CD4-positive, alpha-beta T cell (primary cell): ENCODE data around the gene APOO. TPM values are rescaled to one million over a fixed set of nuclear protein-coding genes. Genes with fewer than 3 reads are reported as not detected.

Experiments
- ATAC-seq: fragments of 200-7000 bp; cut with Tn5 transposase; one replicate; pipeline ENCODE4 v1.10.0; 2022; ENCODE audit warnings: mild to moderate bottlenecking; ENCODE audit not compliant: poor library complexity
- CTCF ChIA-PET: fragments of 350-600 bp; sonication (Branson Sonifier 250); formaldehyde crosslinking; loops from one replicate; lab custom pipeline; 2021; ENCODE audit warnings: antibody characterized with exemption, inconsistent platforms; lab: Charles Lee
- POLR2A ChIA-PET: fragments of 350-600 bp; sonication (Branson Sonifier 250); formaldehyde crosslinking; loops from one replicate; lab custom pipeline; 2021; ENCODE audit warnings: antibody characterized with exemption, inconsistent platforms; lab: Charles Lee
- DNase-seq, 14 experiments: peaks; one replicate each; pipeline ENCODE4 v3.0.0-alpha.2; 2013 to 2020; ENCODE audit warnings: mixed read lengths in 2 of 14
- H3K27ac ChIP-seq, 2 donors: one replicate each; pipeline versions ENCODE4 v1.5.1 to v1.7.0; 2013; ENCODE audit warnings: low read length in 2 of 2, low read depth in 1 of 2, mild to moderate bottlenecking in 1 of 2
- H3K27me3 ChIP-seq, 2 experiments: 1 replicate in 1 of 2; 2 replicates in 1 of 2; pipeline versions ENCODE4 v1.6.1 to v1.7.0; 2013; ENCODE audit warnings: low read length in 2 of 2, control low read depth in 1 of 2, mild to moderate bottlenecking in 1 of 2, moderate library complexity in 1 of 2; ENCODE audit not compliant: insufficient read depth in 2 of 2, control insufficient read depth in 1 of 2
- H3K36me3 ChIP-seq: one replicate; pipeline ENCODE4 v1.6.1; 2013; ENCODE audit warnings: low read length, control low read depth; ENCODE audit not compliant: insufficient read depth
- H3K4me1 ChIP-seq: one replicate; pipeline ENCODE4 v1.6.1; 2013; ENCODE audit warnings: low read length, control low read depth; ENCODE audit not compliant: insufficient read depth
- H3K4me3 ChIP-seq: one replicate; pipeline ENCODE4 v1.5.1; 2013; ENCODE audit warnings: mild to moderate bottlenecking, low read length, moderate library complexity
- H3K9me3 ChIP-seq, 2 experiments: 1 replicate in 1 of 2; 2 replicates in 1 of 2; pipeline versions ENCODE4 v1.6.1 to v1.7.0; 2013; ENCODE audit warnings: low read length in 2 of 2, mild to moderate bottlenecking in 2 of 2, control low read depth in 1 of 2, moderate library complexity in 1 of 2; ENCODE audit not compliant: control insufficient read depth in 1 of 2, insufficient read depth in 1 of 2
- H3K27ac Mint-ChIP-seq: one replicate; pipeline ENCODE4 v1.8.0; 2020; ENCODE audit warnings: mixed read lengths
- H3K27me3 Mint-ChIP-seq: one replicate; pipeline ENCODE4 v1.8.0; 2021; ENCODE audit warnings: mixed read lengths
- H3K36me3 Mint-ChIP-seq: one replicate; pipeline ENCODE4 v1.8.0; 2021; ENCODE audit warnings: low read depth, mixed read lengths
- H3K4me1 Mint-ChIP-seq: one replicate; pipeline ENCODE4 v1.8.0; 2021; ENCODE audit warnings: low read depth, mixed read lengths
- H3K4me3 Mint-ChIP-seq: one replicate; pipeline ENCODE4 v1.8.0; 2020; ENCODE audit warnings: mild to moderate bottlenecking, mixed read lengths
- H3K9me3 Mint-ChIP-seq: one replicate; pipeline ENCODE4 v1.8.0; 2020; ENCODE audit warnings: mixed read lengths
- intact Hi-C, 2 experiments: fragments of 100-400 bp; cut with DNase I in 1 of 2; cut with micrococcal nuclease in 1 of 2; formaldehyde crosslinking; loops; one replicate each; pipeline versions ENCODE4 v1.15.1 to v1.9.0; 2023 to 2025; cut with DNase I, micrococcal nuclease
- total RNA-seq, 174 experiments: library from RNA in 2 of 174; stranded (reverse) in 2 of 174; gene quantifications; one replicate each; pipeline ENCODE4 v1.2.3 and lab custom pipeline; 2021 to 2026
- TF ChIP-seq, protein P1 (sequence below): fragments of 200-600 bp; IDR thresholded peaks from one replicate; pipeline ENCODE4 v1.8.0; 2022; ENCODE audit warnings: antibody characterized with exemption, mild to moderate bottlenecking

APOO gene
- total RNA-seq, 2 experiments from 2014 or later: 3.3 to 4.9 TPM

DNA sequence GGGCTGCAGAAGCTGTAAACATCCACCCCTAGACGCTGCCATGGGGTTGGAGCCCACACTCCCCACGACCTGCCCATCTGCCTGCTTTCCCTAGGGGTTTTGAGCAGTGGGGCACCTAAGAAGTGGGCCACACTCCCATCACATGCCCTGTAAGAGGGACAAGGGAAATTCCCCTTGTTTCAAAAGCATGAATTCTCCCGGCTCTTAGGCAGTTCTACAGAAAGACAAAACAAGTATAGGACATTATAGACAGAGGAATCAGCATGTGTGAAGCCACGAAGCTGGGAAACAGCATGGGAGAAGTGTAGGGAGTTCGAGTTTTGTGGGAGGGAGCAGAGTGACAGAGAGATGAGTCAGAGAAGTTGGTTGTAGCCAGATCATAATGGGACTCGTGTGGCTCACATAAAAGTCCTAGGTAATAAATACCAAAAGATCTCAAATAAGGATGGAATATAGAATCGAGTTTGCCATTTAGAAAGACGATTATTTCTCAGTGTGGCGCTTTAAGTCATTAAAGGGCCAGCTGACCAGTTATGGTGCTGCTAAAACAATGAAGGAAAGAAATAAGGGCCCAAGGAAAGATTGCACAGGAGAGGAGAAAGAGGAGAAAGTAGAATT lies 23.9 kb downstream of the APOO start:
- TF ChIP-seq, protein P1, sequence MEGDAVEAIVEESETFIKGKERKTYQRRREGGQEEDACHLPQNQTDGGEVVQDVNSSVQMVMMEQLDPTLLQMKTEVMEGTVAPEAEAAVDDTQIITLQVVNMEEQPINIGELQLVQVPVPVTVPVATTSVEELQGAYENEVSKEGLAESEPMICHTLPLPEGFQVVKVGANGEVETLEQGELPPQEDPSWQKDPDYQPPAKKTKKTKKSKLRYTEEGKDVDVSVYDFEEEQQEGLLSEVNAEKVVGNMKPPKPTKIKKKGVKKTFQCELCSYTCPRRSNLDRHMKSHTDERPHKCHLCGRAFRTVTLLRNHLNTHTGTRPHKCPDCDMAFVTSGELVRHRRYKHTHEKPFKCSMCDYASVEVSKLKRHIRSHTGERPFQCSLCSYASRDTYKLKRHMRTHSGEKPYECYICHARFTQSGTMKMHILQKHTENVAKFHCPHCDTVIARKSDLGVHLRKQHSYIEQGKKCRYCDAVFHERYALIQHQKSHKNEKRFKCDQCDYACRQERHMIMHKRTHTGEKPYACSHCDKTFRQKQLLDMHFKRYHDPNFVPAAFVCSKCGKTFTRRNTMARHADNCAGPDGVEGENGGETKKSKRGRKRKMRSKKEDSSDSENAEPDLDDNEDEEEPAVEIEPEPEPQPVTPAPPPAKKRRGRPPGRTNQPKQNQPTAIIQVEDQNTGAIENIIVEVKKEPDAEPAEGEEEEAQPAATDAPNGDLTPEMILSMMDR: no peak
- ATAC-seq: no peak
- Histone ChIP-seq H3K27ac (no peak overlapping the region), H3K4me1 (no peaks in the 10 kb centered on the region), H3K36me3 (no peaks in the 10 kb centered on the region), H3K9me3 (no peaks in the 10 kb centered on the region), H3K27me3 (no peaks in the 10 kb centered on the region), H3K4me3 (no peak overlapping the region)
- H3K36me3 Mint-ChIP-seq: no peaks in the 10 kb centered on the region
- DNase-seq: peak in 2 of 14 experiments; percentile 17 to 25
- no peaks in the 10 kb centered on the region for H3K9me3 Mint-ChIP-seq
- no peaks in the 10 kb centered on the region for H3K27me3 Mint-ChIP-seq
- H3K4me1 Mint-ChIP-seq: no peaks in the 10 kb centered on the region
- H3K27ac Mint-ChIP-seq: no peak overlapping the region
- CTCF ChIA-PET: interaction anchor here (1.2 kb wide), 1 partner anchor 18 kb away, joined by 3 read pairs; no protein-coding TSS in a partner anchor
- POLR2A ChIA-PET: no interaction called here
- intact Hi-C loops: no loop called here
- H3K4me3 Mint-ChIP-seq: no peak overlapping the region

DNA sequence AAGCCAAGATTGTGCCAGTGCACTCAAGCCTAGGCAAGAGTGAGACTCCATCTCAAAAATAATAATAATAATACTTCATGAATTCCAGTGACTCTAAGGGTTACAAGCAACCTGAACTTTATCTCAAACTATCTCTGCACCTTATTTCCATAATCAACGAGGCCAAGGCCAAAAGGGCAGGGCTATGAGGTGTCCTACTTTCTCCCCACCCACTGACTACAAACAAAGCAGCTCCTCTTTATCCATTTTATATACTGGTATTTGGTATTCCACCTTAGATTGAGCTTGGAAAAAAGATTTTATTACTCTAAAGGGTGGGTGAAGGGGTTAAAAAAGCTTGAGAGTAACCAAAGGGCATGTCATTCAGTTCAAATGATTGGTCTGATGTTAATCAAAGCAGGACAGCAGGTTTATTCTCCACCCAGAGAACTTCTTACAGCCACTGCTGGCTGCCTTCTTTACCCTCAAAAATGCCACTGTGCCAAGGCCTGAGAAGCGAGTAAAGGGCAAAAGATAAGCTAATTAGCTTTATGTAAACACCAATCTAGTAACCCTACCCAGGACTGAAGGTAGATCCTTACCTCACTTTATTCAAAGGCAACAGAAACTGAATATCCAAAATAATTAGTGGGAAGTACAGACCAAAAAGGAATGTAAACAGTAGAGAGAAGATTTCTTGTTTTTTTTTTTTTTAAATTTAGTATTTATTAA lies 28.2 kb downstream of the APOO start:
- ATAC-seq: no peak
- Histone ChIP-seq H3K9me3 (no peaks in the 10 kb centered on the region), H3K4me3 (no peak overlapping the region), H3K27ac (no peak overlapping the region), H3K4me1 (no peaks in the 10 kb centered on the region), H3K27me3 (no peaks in the 10 kb centered on the region), H3K36me3 (no peaks in the 10 kb centered on the region)
- ChIA-PET POLR2A (no interaction called here), CTCF (no interaction called here)
- TF ChIP-seq, protein P1: no peak
- Mint-ChIP-seq H3K4me1 (no peaks in the 10 kb centered on the region), H3K9me3 (no peaks in the 10 kb centered on the region), H3K27me3 (no peaks in the 10 kb centered on the region), H3K4me3 (no peak overlapping the region), H3K27ac (no peak overlapping the region), H3K36me3 (no peaks in the 10 kb centered on the region)
- intact Hi-C loops: no loop called here
- no peak for DNase-seq

DNA sequence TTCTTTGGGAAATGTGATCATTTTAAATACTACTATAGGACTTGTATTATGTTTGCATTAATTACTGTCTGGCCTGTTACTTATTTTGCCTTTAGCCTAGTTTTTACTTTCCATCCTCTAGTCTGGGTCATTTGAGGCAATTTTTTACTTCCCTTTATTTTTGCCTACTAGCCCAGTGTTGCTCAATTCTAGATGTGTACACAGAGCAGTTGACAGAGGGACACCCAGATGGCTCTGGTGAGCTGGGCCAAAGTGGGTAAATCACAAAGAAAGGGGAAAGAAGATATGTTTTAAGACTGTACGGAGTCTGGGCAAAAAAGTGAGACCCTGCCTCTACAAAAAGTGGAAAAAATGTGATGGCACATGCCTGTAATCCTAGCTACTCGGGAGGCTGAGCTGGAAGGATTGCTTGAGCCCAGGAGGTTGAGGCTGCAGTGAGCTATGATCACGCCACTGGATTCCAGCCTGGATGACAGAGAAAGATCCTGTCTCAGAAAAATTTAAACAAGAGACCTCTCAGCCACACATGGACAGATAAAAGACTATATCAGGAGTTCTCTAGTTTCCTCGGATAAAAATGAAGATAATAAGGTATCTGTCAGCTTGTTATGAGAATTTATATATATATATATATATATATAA lies 35.7 kb downstream of the APOO start:
- H3K4me3 Mint-ChIP-seq: no peak overlapping the region
- H3K36me3 Mint-ChIP-seq: peaks cover 19% of the 10 kb centered on the region
- DNase-seq (peak in 2 of 14 experiments; percentile 17 to 19), ATAC-seq (no peak)
- no peaks in the 10 kb centered on the region for H3K27me3 ChIP-seq
- no peaks in the 10 kb centered on the region for H3K4me1 ChIP-seq
- ChIA-PET CTCF (no interaction called here), POLR2A (interaction anchor here (0.6 kb wide), 1 partner anchor 154 kb away, joined by 3 read pairs; no protein-coding TSS in a partner anchor)
- H3K4me3 ChIP-seq: no peak overlapping the region
- intact Hi-C loops: no loop called here
- TF ChIP-seq, protein P1: no peak
- no peaks in the 10 kb centered on the region for H3K4me1 Mint-ChIP-seq
- H3K27ac Mint-ChIP-seq: no peak overlapping the region
- H3K27me3 Mint-ChIP-seq: no peaks in the 10 kb centered on the region
- H3K9me3 ChIP-seq: no peaks in the 10 kb centered on the region
- H3K27ac ChIP-seq: no peak overlapping the region
- H3K36me3 ChIP-seq: no peaks in the 10 kb centered on the region
- no peaks in the 10 kb centered on the region for H3K9me3 Mint-ChIP-seq
